HG03196 (cell line): Measurements from ENCODE around the gene GRM8.
A peak's percentile ranks its signal among the peaks of the same experiment; 100 is the strongest.
"Not testable (repeated sequence)": the region's sequence is repeated elsewhere in the genome, so short reads cannot be mapped to it uniquely, and the experiment has no call there.

Experiments
- ATAC-seq: cut with Tn5 transposase; IDR thresholded peaks from one replicate; pipeline ENCODE4 v1.9.1; 2021; ENCODE audit not compliant: unreplicated experiment

Gene GRM8

DNA sequence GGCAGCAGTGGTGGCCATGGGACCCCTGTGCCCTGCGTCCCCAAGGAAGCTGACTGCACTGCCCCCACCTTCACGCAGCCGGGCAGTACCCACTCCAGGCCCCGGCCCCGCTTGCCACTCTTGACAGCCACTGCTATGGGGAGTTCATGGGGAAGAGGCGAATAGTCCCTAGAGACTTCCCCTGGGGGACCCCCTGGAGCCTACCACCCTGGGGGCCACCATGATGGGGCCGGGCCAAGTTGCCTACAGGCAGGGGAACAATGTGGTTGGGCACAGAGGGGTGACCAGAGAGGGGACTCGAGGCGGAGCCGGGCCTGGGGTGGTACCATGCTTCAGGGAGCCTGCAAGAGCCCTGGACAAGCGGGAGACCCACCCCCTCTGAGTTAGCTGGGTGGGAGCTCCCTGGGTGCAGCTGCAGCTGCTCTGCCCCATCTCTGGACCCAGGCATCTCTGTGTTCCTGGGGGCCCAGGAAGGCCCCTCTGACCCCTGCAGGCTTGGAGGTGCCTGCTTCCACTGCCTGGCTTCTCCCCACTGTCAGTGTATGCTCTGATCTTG is 567.6 kb downstream of the GRM8 start:
- ATAC-seq: no peak

DNA sequence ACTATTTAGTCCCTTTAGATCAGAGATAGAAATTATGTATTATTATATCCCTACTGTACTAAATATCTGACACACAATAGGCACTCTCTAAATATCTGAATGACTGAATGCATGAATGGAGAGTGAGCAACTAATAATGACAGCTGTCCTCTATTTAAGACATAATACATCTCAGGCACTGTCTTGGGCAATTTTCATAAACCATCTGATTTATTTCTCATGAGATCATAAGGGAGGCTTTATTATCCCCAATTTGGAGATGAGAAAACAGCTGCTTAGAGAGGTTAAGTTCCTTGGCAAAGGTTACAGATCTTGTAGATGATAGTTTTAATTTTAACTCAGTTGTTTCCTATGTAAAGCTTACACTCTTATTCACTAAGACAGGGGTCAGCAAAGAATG is 570.6 kb downstream of the GRM8 start:
- no peak for ATAC-seq

DNA sequence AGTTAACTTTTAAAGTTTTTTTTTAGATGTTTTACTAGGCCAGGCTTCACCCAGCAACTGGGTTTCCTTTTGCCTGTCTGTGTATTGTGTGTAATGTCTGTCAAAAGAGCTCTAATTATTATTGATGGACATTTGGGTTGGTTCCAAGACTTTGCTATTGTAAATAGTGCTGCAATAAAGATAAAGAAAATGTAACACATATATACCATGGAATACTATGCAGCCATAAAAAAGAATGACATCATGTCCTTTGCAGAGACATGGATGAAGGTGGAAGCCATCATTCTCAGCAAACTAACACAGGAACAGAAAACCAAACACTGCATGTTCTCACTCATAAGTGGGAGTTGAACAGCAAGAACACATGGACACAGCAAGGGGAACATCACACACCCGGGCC is 584.0 kb downstream of the GRM8 start:
- not testable (repeated sequence) for ATAC-seq

DNA sequence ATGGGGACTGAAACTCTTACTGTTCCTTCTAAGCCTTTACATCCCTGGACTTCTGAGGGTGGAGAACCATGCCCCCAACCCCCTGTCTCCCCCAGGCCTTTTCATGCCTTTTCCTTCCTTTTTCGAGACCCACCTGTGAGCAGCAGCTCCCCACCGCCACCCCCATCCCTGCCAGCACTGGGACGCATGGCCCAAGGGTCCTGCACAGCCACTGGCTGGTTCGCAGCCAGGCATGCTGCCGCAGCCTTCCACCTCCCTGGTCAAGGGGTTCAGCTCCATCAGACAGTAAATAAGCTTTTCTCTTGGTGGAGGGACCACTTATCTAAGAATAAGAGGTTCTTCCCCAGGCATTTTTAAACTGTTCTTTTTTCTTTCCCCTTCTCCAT is 584.4 kb downstream of the GRM8 start:
- no peak for ATAC-seq

DNA sequence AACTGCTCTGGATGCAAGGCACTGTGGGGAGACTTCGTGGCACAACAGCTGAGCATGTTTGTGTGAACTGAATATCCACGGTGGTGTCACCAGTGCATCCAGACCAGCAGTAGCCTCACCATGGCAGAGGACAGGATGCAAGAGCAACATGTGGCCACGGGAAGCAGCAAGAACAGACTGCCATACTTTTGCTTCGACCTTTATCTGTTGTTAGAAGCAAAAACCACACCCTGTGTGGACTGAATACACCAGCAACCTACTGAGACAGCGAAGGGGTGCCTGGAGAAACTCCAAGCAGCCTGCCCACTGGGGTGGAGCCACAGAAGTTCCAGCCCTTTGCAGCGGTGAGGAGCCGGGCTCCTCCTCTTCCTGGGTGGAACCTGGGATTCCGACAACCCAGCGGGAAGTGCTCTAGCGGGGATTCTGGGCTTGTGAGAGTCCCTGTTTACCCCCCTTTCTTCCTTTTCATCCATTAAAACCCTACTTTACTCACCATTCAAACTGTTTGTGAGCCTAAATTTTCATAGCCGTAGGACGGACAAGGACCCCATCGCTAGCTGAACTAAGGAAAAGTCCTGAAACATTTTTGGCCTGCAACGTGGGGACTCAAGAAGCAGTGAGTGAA is 584.9 kb downstream of the GRM8 start:
- ATAC-seq: no peak

DNA sequence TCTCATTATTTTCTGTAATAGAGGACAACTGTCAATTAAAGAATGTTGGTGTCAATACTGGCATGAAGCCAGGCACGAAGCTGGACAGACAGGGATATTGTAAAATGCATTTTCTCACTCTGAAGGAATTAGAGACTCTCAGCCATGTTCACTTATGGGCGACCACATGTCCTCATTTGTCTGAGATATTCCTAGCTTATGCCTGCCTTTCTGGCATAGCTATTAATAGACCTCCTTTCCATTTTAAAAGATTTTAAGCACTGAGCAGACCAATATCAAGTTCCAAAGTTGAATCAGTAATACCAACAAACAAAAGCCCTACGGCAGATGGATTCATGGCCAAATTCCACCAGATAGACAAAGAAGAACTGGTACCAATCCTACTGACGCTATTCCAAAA is 589.9 kb downstream of the GRM8 start:
- ATAC-seq: no peak

DNA sequence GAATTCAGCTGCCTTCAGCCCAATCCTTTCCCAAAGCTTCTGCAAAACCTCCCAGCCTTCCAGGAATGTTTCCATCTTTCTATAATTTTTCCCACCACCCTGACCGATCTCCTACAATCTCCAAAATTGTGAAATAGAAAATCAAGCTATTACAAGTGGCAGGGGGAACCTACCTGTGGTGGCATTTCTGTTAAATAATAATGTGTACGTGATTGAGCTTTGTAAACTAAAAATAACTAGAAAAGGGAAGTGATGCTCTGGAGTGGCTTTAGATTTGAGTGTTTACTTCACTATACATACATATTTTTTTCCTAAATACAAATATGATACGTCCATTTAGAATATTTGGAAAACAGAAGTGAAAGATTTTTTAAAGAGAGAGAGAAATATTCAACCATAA is 593.6 kb downstream of the GRM8 start:
- ATAC-seq: peak; percentile 81

DNA sequence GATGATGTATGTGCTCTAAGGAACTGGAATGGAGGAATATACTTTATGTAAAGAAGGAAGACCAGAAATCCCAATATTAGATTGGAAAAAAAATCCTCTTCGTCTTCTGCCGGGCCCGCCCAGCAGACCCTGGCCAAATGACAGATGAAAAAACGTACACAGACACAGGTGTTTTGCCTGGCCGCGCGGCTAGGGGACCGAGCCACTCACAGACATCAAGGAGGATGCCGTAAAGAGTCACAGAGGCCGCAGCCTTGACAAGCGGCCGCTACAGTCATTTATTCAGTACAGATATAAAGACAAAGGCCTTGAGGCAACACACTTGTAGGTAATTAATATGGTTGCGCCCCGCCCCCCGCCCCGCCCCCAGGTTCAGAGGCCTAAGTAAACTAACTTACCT is 594.1 kb downstream of the GRM8 start:
- ATAC-seq: no peak

DNA sequence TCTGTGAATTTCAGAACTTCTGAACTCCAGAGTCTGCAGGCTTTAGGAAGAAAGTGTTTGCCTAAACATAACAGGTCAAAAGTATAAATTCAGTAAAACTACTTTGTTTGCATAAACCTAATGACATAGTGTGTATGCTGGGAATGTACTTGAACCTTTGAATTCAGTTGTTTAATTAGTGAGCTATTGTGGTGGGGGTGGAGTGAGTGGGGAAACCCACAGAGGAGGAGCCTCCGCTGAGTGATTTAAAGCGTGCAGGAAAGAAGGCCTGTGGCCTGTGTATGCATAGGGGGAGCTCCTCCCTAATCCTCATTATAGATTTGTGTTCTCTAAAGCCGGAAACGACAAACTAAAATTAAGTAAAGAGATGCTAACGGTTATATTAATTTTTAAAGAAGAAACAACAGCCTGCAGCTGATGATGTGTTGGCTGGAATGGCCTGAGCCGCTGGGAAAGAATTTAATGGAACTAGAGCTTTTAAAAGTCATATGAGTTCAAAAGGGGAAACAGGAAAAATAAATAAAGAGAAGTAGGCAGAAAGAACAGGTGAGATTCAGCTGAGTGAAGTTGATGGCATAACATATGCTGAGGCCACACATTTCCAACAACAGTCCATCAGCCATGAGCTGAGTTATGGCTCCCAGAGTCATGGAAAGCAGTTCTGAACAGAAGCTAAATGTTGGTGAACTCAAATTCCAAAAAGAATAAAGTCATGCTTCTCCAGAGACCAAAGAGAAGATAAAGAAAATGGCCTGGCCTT is 595.0 kb downstream of the GRM8 start:
- peak; percentile 91 for ATAC-seq

DNA sequence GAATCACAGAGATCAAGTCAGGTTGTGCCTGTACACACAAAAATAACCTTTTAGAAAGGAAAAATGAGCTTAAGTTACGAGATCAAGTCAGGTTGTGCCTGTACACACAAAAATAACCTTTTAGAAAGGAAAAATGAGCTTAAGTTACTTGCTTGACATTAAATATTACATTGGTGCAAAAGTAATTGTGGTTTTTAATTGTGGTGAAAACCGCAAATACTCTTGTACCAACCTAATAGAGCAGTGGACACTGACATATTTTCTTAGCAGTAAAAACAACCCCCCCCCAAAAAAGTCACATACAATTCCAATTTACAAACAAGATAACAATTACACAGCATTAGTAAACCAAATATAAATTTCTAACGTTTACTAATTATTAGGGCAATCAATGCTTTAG is 595.6 kb downstream of the GRM8 start:
- ATAC-seq: no peak

DNA sequence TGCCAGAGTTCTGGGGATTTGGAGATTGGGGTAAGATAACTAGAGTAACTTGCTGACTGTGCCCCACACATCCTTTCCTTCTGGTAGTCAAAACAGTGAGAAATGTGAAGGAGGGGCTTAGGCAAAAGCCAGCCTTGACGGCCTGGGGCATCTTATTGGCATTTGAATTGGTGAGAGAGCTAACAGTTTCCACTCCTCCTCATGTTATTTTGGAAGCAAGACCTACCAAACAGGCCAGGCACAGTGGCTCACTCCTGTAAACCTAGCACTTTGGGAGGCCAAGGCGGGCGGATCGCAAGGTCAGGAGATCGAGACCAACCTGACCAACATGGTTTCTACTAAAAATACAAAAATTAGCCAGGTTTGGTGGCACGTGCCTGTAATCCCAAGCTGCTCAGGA is 596.6 kb downstream of the GRM8 start:
- no peak for ATAC-seq

DNA sequence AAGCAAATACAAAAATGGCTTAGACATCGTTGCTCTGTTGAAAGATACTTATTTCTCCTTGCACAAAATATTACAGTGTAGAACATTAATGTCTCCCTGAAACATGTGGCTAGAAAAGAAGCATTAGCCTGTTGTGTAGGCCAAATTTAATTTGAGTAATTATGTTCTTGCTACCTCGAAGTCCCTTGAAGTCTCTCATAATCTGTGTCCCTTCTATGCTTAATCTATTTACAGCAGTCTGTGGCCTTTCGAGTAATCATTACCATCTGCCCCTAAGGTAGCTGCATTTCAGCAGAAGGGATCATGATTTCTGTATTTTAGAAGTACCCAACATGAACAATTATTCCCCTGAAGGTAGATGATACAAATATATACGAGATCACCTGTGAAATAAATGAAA is 615.2 kb downstream of the GRM8 start:
- ATAC-seq: no peak

DNA sequence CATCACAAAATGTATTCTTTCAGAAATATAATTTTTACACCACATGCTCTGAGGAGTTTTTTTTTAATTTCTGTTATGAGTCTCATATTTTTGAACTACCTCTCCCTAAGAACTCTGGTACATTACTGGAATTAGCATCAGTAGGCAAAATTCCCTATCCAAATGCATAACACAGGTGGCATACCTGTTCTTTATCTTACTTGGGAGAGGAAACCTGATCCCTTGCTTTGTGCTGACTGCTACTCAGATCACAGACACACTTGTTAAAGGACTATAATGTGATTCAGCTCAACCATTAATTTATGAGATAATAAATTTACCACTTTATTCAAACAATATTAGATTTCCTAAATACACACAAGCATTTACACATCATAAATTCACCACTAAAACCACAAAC is 617.2 kb downstream of the GRM8 start:
- ATAC-seq: no peak

DNA sequence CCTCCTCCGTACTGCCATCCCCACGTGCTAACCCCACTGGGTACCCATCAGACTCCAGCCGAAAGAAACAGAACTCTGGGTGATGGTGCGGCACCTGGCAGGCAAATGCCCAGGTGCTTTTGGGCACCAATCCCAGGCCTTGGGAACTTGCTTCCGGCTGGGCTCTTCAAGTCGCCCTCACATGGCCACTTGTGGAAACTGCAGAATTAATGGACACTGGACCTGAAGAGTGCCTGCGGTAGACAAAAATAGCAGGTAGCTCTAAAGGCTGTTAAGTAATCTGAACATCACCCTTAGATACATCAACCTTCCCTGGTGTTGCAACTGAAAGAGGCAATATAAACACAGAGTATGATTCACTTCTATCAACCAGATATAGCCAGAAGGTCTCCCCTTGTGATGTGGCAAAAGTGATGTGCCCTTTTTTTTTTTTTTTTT is 644.4 kb downstream of the GRM8 start:
- ATAC-seq: no peak

DNA sequence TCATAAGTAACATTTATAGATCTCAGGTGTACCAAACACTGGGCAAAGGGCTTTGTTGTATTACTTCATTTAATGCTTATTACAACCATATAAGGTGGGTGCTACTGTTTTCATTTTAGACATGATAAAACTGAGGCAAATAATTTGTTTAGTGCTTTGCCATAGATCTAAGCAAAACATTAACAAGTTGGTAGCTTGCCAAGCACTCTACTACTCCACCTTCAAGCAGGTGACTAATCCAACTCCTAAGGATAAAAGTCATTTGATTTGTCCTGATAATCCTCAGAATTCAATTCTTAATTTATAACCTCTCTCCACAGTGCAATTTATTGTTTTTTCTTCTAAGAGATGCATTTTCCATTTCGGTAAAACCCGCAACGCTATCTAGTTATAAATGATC is 646.4 kb downstream of the GRM8 start:
- ATAC-seq: no peak

DNA sequence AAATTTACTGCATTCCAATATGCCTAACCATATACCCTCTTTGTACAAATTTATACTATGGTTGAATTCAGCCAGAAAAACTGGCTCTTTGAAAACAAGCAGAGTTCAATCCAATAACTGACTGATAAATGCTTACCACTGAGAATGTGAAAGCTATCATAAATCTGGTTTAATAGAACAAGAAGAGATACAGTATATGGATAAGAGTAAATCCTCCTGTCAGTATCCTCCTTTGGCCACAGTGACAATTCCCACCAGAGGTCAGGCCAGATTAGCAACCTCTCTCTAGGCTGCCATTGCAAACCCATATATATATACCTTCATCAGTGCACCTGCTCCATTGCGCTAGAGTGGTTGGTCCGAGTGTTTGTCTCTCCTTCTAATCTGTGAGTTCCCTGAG is 647.2 kb downstream of the GRM8 start:
- ATAC-seq: no peak

DNA sequence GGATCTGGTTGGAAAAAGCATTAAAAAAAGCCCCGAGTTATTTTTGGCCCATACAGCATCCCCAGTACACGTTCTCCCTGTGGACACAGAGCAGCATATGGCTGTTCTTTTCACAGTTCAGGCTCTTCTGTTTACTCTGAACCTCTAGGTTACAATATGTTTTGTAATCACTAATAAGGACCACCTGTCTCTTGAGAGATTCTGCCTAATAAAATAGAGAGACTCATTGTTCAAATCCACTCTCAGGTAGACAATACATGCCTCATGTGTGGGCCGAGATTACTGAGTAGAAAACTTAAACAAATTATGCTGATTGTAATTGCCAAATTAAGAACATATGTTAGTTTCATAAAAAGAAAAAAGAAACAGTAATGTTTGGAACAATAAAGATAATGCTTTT is 647.7 kb downstream of the GRM8 start:
- ATAC-seq: no peak

DNA sequence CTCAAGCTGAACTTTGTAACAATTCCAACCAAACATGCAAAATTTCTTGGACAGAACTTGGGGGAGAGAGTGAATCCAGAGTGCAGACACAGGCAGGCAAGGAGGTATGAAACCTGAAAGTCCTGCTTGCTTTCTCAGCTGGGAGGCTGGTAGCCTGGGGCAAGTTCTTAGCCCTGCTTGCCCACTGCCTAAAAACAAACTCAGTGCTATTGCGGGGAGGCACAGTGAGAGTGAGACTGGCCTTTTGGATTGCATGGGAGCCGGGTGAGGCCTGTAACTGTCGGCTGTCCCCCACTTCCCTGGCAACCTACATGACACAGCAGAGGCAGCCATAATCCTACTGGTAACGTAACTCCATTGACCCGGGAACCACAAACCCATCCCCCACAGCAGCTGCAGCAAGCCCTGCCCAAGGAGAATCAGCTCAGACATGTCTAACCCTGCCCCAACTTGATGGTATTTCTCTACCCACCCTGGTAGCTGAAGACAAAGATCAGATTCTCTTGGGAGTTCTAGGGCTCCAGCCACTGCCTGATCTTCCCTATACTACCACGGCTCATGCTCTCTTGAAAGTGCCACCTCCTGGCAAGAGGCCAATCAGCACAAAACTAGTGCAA is 663.6 kb downstream of the GRM8 start:
- ATAC-seq: no peak

DNA sequence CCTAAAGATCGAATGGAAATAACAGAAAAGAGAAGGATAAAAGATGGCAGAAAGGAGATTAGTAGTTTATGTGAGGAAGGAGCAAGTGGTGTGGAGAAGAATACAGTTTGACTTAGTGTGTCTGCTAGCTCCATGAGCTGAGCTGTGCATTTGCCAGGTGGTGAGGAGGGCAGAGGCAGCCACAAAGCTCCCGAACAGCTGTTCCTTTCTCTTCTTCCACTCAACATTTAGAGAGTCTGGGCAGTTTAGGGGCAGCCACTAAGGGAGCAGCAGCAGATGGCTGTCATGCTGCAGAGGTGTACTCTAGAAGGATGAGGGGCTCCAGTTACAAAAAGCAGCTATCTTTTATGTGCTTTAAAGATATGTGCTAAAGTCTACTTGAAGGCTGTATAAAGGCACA is 674.4 kb downstream of the GRM8 start:
- ATAC-seq: no peak

DNA sequence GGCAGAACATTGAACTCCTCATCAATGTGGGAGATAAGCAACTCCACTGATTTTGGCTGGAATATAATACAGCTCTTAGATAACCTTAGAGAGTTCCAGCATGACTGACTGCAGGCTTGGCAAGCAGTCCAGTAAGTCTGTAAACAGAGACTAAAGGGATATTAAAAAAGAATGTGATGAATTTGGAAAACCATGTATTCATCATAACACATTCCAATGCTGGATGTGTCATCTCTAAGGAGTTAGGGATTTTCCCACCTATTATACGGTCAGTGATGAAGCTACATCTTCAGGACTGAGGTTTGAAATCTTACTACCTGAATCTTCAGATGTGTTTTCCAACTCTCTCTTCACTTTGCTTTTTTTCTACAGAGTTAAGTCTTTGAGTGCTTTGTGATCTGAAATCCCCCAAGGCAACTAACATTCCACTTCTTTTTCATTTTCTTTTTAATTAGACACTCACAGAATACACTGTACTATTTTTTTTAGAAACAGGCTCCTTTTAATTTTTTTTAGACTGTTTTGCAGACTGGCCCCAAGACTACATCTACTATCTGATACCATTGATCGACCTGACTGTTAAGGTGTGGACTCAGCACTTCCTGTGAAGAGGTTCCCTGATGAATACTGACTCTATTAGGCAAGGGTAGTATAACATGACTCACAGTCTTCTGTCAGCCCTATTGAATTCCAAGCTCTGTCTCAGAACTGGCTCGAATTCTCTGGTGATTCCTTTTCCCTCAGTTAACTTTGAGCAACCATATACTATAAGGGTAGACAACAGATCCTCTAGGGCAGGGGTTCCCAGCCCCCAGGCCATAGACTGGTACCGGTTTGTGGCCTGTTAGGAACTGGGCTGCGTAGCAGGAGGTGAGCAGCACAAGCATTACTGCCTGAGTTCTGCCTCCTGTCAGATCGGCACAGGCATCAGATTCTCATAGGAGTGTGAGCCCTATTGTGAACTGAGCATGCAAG is 678.2 kb downstream of the GRM8 start:
- ATAC-seq: no peak

DNA sequence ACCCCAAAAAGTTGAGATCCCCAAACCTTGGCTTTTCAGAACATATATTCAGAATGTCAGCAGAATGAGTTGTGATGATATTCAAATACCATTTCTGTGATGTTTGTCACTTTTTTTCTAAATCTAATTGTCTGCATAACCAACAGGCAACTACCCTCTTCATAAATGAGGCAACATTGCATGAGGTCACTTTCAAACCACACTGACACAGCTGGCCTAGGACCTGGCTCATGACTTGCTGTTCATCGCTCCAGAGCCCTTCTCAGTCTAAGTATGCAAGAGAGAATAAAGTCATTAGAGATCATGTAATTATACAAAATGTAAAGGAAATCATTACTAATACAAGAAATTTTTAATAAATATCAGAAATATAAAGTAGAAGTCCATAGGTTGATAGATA is 681.9 kb downstream of the GRM8 start:
- no peak for ATAC-seq
